Activated CD8-positive, alpha-beta memory T cell treated with anti-CD3 and anti-CD28 coated beads, Interleukin-2, amount 50 U/mL, for 48 hours (primary cell): ENCODE measurements around the gene HNRNPLL.
"Not testable (repeated sequence)": the region's sequence is repeated elsewhere in the genome, so short reads cannot be mapped to it uniquely, and the experiment has no call there.

Source experiments
- DNase-seq: peaks from one replicate; pipeline ENCODE4 v3.0.0-alpha.2; 2020

The HNRNPLL gene

DNA sequence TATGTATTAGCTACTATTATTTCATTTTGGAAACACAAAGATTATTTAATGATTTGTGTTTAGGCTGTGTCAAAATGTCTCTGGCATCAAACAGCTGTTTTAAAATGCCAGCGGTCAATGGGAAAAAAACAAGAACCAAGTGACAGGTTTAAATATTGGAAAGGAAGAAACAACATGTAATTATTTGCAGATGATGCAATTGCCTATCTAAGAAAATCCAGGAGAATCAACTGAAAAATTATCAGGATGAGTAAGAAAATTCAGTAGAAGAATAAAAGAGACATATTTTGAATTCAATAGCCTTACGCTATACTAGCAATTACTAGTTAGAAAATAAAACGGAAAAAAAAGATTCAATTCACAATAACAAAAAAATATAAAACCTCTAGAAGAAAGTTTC, 51.6 kb downstream of the HNRNPLL start:
- DNase-seq, result no peak

DNA sequence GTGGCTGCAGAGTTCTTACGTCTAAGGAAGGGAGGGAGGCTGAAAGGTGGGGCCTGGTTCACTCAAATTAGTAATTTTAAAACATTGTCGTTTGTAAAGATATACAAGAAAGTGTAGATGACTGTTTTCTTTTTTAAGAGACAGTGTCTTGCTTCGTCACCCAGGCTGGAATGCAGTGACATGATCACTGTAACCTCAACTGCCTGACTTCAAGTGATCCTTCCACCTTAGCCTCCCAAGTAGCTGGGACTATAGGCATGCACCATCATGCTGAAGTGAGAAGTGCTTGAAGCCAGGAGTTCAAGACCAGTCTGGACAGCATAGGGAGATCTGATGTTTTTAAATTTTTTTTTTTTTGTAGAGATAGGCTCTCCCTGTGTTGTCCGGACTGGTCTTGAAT, 52.9 kb downstream of the HNRNPLL start:
- DNase-seq, result no peak

DNA sequence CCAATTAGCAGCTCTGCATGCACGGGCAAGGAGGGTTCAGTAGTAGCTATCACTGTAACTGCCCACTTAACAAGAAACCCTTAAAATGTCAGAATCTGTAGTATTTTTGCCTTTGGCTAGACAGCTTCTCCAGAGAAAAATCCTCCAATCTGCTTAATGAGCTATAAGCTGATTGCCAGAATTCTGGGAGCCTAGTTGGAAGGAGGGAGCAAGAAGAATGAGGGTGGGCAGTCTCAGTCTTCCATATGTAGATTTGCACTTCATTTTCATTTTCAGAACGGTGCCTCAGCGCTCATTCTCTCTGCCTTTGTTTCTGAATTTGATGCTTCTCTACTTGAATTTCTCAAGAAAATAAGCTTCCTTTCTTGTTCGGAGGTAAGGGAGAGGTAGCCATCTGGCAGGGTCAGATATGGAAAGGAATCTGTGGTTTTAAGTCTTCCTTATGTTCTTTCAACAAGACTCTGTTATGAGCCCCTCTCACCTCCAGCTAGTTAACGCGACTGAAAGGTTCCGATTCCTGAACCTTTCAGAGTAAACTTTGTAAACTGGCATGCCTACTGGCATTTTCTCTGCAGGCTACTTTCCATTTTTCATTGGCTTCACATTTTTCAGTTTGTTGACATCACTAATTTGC, 53.5 kb downstream of the HNRNPLL start:
- DNase-seq, result no peak

DNA sequence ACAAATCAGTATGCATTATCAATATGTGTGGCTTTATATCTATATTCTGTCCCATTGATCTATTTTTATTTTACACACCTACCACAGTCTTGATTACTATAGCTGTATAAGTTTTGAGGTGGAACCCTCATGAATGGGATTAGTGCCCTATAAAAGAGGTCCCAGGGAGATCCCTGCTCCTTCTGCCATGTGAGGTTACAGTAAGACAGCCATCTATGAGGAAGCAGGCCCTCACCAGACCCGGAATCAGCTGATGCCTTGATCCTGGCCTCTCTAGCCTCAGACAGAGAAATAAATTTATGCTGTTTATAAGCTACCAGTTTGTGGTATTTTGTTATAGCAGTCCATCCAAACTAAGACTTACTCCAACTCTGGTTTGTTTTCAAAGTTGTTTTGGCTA, 54.9 kb downstream of the HNRNPLL start:
- DNase-seq, result no peak

DNA sequence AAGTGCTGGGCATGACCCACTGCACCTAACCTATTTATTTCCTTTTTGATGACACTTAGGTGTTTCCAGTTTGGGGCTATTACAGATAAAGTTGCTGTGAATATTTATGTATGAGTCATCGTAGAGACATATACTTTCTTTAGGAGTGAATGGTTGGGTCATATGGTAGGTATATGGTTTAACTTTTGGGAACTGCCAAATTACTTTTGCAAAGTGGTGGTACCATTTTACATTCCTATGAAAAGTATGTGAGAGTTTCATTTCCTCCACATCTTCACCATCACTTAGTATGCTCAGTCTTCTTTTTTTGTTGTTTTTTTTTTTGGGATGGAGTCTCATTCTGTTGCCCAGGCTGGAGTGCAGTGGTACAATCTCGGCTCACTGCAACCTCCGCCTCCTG, 56.1 kb downstream of the HNRNPLL start:
- no peak for DNase-seq

DNA sequence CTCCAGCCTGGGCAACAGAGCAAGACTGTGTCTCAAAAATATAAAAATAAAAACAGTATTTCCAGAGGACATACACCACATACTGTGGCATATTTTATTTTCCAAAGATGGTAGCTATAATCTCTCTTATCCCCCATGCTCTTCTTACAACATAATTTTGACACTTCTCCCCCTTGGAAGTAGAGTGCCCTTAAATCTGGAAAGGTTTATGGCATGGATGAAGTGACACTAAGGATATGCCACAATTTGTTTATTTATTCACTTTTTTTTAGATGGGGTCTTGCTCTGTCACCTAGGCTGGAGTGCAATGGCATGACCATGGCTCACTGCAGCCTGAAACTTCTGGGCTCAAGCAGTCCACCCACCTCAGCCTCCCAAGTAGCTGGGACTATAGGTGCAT, 56.7 kb downstream of the HNRNPLL start:
- no peak for DNase-seq

DNA sequence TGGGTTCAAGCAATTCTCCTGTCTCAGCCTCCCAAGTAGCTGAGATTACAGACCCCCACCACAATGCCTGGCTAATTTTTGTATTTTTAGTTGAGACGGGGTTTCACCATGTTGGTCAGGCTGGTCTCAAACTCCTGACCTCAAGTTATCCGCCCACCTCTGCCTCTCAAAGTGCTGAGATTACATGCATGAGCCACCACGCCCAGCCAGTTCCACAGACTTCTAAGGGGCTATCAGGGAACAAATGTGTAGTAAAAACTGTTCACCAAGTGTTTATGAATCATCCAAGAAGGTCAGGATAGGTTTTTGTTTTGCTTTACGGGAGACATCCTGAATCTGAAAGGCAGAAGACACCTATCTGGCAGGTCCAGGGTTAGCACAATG, 60.5 kb downstream of the HNRNPLL start:
- DNase-seq, result not testable (repeated sequence)

DNA sequence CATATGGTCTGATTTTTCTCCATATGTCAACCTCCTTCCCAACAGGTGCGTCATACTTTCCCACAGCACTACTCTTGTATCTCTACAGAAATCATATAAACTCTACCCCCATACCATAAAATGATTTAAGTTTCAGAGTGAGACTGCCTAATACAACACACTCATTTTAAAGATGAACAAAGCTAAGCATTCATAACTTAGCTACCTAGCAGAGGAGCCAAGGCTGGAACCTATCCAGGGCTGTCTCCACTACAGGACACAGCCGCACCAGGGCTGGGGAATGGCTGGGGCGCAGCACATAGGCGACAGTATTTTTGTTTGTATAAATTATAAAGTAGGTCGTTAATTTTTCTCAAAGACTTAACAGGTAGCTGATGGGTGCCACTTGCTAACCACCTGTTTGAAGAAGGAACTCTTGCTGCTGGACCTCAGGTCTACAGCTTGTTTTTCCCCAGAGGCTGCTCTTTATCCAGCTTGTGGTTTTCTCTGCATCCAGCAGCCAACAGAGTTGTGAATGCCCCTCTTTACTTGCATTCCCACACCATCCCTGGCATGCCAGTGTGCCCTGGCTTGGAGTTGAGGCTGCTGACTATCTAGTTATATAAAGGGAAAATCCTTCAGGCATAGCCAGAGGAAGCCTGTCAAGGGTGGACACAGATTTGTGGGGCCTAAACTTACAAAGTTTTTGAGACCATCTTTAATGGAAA, 62.0 kb downstream of the HNRNPLL start:
- no peak for DNase-seq

DNA sequence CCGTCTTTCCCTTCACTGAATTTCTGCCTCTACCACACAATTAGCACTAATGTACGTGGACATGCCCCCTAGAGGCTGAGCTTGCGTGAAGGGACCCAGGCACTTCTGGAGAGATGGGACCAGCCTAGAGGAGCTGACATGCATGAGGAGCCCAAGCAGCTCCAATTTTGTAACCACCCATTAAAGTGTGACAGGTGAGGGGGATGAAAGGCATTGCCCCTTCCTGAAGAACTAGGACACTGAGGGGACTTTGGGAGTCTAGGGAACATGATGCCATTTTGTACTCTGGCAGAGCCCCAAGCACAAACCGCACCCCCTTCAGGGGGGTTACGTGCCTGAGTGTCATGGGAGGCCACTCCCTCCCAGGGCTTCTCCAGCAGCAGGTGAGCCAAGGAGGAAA, 63.6 kb downstream of the HNRNPLL start:
- DNase-seq, result no peak

DNA sequence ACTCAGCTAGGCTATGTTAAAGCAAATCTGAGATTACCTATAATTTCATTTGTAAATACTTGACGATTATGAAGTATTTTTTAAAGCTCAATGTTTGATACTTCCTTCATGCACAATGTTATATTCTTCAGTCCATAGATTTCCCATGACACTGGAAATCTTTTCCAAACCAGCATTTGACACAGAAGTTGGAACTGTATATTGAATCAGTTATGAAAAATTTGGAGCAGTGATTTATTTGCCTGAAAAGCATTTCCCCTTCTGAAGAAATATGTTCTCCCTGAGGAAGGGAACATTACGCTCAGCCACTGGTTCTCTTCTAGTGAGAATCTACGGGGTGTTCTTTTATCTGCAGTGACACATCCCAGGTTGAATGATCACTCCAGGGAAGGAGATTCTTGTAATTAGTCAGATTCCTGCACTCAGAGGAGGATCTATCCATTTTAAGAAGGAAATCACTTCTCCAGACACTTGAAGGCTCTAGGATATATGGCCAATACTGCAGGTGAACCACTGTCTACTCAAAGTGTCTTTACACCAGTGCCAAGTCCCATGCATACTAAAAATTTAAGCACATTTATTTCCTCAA, 64.7 kb downstream of the HNRNPLL start:
- no peak for DNase-seq

DNA sequence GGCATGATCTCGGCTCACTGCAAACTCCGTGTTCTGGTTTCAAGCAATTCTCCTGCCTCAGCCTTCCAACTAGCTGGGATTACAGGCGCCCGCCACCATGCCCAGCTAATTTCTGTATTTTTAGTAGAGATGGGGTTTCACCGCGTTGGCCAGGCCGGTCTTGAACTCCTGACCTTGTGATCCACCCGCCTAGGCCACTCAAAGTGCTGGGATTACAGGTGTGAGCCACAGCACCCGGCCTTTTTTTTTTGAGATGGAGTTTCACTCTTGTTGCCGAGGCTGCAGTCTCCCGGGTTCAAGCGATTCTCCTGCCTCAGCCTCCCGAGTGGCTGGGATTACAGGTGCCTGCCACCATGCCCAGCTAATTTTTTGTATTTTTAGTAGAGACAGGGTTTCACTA, 65.4 kb downstream of the HNRNPLL start:
- not testable (repeated sequence) for DNase-seq

DNA sequence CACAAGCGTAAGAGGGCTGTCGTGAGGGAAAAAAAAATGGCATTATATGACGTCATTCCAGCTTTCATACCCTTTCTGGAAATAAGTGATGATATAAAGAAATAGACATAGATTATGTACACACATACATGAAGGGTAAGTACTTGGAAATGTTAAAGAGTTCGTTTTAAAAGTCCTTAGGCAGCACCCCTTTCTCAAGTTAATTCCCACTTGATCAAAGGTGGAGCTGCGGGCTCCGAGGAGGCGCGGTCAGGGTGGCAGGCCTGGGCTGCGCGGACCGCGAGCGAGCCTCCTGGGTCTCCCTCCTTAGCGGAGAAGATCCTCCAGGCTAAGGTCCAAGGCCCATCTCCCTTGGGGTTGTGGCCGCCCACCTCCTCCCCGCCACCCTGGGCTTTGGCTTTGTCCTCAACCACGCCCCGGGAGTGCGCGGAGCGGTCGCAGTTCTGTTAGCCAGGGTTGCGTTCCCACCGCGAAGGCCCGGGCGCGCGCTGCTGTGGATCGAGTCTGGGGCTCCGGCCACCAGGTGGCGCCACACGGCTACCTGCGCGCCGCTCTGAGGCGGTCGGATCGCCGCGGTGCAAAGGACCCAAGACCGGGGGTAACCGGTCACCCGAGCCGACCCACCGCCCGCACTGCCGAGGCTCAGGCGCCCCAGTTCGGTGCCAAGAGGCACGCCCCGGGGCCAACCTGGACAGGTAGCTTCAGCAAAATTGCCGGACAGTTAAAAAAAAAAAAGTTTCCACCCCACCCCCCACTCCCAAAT, 66.8 kb downstream of the HNRNPLL start:
- peak; percentile 98 for DNase-seq

DNA sequence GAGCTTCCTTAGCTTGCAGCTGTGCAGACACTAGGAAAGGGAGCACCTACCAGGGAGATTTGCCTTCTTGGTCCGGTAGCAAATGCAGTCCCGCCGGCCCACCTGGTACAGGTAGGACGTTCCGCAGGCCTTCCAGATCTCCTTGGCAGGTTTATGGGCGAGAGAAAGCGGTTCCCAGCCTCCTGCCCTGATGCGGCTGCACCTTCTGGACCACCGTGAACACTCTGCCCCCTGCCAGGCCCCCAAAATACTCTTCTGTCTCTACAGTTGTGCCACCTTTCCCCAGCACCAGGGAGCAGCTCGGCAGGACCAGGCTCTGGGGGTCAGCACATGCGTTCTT, 67.4 kb downstream of the HNRNPLL start:
- no peak for DNase-seq

DNA sequence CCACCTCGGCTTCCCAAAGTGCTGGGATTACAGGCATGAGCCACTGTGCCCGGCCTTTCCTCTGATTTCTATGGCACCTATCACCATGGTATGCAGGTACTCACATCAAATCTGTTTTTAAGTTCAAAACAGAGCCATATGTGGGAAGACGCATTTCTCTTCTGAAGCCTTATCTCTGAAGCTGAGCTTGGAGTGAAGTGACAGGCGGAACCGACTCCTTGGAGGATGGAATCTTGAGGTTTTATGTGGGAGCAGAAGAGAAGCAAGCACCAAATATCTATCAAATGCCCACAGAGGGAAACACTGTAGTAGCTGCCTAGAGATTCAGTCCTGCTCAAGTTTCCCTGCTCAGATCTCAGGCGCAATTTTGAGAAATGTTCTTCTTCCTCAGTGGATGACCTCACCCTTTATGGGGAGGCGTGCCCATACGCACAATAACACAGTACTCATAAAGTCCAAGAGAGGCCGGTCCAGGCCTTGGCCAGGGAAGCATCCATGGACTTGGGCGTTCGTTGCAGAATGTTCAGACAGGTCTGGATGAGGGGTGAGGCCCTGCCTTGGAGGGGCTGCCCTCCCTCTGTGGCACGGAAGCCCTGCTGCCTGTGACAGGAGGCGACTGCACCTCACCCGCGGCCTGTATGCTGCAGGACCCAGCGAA, 67.9 kb downstream of the HNRNPLL start:
- no peak for DNase-seq

DNA sequence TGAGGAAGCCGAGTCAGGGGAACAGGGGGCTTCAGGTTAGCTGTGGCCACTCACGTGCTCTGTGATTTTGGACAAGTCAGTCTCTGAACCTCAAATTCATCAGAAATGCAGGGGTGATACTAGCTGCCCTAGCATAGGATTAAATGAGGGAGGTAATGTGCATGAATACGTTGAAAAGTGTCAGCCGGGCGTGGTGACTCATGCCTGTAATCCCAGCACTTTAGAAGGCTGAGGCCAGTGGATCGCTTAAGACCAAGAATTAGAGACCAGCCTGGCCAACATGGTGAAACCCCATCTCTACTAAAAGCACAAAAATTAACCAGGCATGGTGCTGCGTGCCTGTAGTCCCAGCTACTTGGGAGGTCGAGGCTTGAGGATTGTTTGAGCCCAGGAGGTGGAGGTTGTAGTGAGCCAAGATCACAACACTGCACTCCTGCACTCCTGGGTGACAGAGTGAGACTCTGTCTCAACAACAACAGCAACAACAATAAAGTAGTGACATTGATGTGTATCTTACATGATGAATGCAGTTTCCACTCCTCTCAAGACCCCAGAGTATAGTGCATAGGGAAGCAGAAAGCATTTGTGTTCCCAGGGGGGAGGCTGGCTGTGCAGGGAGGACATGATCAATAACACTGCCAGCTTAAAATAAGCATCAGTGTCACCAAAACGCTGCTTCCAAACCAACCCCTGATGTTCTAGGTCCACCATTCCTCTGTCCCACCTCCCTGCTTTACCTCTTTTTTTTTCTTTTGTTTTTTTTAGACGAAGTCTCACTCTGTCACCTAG, 68.8 kb downstream of the HNRNPLL start:
- no peak for DNase-seq

DNA sequence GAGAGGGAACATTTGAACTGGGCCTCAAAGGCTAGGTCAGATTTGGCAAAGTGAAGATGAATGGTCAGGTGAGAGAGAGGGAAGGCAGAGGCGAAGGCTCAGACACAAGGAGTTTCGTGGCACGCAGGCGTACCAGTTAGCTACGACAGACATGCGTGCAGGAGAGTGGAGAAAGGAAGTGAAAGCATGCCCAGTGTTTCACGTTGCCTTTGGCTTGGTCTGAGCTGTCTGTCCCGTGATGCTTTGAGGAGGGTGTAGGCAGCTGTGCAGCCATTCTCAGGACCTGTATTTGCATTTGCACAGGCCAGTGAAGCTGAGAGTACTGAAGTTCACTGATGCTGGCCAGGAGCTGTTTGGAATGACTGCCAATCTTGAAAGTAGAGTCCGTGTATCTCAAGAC, 69.5 kb downstream of the HNRNPLL start:
- no peak for DNase-seq

DNA sequence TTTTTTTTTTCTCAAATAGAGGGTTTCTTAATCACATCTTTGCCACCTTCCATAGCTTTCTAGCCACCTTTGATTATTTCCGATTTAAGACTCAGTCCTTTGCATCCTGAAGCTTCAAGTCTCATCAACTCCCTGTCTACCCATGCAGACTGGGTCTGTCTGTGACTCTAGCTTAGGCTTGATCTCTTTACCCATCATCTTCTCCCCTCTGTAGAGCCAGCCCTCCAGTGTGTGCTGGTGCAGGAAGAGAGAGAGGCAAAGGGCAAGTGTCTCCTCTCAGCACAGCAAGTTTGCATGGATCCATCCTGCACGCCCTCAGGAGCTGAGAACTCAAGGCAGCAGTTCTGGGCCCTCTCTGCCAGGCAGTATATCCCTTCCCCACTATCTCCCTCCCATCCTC, 70.4 kb downstream of the HNRNPLL start:
- DNase-seq, result no peak

DNA sequence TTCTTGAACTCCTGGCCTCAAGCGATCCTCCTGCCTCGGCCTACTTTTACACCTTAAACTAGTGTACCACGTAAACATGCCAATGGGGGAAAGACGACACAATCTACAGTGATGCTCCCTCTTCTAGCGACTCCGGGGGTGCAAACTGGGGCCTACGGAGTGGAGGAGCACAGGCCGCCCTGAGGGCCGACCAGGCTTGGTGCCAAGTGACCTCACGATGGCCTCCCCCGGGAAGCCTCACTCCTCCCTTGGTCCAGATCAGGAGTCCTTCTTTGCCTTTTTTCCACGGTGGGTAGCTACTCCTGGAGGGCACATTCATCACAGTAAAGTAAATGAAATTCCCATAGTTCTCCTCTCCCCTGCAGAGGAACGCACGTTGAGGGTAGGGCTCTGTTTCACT, 73.5 kb downstream of the HNRNPLL start:
- no peak for DNase-seq

DNA sequence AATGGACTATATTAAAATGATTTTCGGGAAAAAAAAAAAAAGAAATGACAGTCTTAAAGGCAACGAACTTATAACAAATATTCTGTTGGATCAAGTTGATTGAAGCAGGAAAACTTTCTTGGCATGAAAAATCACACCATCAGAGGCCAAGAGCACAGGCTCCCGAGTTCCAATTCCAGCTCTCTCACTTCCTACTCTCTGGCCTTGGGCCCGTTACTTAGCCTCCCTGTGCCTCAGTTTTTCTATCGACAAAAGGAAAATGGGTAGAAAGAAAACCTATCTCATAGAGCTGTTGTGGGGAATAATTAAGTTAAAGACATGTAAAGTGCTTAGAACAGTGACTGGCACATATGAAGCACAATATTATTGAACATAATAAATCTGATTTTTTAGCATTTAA, 74.2 kb downstream of the HNRNPLL start:
- DNase-seq, result no peak

DNA sequence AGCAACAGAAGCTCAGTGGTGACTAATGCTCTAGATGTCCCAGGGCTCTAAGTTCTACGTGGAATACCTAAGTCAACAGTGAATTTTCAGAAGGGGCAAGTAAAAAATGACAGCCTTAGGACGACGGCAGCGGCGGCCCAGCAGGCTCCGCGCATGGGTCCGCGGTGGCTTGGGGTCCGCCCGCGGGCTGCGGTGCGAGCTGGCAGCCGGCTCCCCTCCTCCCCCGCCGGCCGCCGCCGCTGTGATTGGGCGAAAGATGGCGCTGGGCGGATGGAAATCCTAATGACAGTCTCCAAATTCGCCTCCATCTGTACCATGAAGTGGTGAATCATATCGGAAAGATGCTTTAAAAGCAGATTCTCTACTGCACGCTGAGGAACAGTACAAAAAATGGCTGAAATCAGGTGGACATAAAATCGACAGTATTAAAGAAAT, 74.7 kb downstream of the HNRNPLL start:
- peak; percentile 82 for DNase-seq

DNA sequence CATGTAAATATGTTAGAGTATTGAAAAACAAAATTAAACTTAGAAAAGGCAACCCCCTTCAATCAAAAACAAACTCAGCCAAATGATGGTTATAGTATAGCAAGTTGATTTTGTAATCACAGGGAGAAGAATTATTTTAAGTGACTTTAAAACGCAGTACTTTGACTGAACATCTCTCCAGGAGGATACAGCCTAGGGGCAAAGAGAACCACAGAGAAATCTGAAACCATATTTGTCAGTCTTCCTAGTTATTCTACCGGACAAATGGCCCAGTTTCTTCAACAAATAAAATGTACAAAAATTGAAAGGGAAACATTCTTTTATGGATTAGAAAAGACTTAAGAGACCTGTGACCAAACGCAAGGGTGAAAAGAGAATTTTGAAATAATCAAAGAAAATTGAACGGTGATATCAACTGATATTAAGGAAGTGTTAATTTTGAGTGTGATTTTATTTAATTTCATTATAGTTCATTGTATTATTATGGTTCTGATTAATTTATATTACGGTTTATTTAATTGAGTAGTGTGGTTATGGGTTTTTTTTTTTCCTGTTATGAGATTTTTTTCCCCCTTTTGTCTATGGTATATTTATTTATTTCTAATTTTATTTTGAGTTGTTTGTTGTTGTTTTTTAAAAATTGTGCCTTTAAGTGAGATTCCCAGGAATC, 75.3 kb downstream of the HNRNPLL start:
- no peak for DNase-seq

DNA sequence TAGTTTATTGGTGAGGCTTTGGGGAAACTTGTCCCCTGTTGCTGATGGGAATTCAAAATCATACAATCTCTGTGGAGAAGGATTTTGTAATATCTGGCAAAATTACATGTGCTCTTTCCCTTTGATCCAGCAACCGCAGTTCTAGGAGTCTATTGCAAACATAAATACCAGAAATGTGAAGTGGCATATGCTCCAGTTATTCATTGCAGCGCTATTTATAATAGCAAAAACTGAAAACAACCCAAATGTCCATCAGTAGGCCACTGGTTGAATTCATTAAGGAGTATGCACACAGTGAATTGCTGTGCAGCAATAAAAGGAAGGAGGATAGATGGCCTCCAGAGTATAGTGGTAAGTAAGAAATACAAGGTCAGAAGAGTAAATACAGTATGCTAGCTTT, 76.5 kb downstream of the HNRNPLL start:
- DNase-seq, result no peak
